ENCODE measurements around the gene ZNF605.

GRCh38 chr12:132872073-132872855 is 83.8 kb downstream of the ZNF605 start:
- no peak for TF ChIP-seq POLR2AphosphoS5 (IDR thresholded peaks at IDR 0.05)
- no peak for TF ChIP-seq CTCF (IDR thresholded peaks at IDR 0.05)

All from breast epithelium (tissue), 3 donors.